Activated naive CD4-positive, alpha-beta T cell treated with Interleukin-2 at 50 U/mL for 16 hours (primary cell): Measurements from ENCODE around the gene FAM89A.

Experiments
- DNase-seq: peaks from one replicate; pipeline ENCODE4 v3.0.0-alpha.2; 2020

FAM89A gene

DNA sequence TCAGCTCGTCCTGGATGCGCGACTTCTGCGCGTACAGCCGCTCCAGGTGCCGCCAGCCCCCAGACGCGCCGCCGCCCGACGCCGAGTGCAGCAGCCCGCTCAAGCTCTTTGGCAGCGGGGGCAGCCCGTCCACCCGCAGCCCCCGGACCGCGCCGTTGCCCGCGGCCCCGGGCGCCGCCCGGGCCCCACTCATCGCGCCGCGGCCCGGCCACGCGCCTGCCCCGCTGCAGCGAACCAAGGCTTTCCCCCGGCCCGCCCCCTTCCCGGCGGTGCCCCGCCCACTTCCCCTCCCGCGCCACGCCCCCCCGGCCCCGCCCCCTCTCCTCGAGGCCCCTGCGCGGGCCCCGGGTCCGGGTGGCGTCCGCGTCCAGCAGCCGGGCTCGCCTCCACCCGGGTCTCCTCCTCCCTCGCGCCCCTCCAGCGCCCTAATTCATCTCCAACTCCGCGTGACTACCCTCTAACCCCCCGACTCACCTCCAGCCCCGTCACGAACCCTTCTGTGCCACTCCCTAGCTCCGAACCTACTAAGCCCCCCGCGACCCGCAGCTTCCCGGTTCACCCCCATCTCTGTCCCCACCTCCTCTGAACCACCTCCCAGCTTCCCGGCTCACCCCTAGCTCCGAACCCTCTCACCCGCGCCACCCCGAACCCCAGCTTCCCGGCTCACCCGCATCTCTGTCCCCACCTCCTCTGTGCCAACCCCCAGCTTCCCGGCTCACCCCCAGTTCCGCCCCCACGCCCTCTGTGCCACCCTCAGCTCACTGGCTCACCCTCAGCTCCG lies at the start of gene FAM89A:
Gene FAM89A (minus strand): TSS at position 236 of the 781 bp plus-strand sequence. CDS start 43 bp downstream, at position 193.
- DNase-seq, result peak; percentile 73

DNA sequence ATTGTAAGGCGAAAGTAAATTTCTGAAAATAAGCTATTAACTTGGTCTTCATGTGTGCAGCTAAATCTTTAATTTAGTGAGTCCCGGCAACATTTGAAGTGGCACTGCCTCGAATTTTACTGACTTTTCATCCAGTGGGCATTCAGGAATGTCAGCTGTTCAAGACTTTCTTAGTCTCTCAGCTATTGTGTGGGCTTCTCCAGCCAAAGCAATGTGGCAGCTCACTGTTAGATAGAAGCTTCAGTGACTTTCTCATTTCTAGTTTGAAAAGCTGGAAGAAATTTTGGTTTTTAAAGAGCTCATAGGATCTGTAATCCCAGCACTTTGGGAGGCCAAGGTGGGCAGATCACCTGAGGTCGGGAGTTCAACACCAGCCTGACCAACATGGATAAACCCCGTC lies 44.3 kb upstream of the FAM89A start:
- DNase-seq, result no peak

DNA sequence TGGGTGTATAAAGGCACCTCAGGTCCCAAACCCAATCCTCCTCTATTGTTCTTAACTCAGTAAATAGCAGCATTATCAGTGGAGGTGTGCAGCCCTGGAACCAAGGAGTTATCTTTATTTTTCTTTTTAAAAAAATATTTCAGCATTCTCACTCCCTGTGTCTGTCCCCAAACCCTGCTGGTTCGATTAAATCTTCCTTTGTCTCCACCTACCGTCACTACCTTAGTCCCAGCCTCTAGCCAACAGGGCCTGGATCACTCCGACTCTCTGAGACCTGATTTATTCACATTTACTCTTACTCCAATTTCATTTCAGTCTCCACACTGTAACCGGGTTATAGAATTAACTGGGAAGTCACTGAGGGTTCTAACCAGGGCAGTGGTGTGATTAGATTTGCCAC lies 39.1 kb upstream of the FAM89A start:
- DNase-seq, result no peak

DNA sequence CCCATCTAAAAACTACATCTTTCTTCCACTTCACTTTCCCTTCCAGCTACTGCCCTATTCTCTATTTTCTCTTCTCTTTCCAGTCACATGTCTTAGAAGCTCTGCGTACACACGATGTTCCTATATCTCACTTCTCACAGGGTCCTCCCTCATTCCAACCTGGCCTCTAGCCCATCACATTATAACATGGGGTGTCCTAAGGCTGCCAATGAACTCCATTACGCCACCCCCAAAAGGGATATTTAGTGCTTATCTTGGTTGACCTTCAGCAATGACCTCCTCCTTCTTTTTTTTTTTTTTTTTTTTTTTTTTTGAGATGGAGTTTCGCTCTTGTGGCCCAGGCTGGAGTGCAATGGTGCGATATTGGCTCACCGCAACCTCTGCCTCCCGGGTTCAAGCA lies 38.2 kb upstream of the FAM89A start:
- DNase-seq, result no peak

DNA sequence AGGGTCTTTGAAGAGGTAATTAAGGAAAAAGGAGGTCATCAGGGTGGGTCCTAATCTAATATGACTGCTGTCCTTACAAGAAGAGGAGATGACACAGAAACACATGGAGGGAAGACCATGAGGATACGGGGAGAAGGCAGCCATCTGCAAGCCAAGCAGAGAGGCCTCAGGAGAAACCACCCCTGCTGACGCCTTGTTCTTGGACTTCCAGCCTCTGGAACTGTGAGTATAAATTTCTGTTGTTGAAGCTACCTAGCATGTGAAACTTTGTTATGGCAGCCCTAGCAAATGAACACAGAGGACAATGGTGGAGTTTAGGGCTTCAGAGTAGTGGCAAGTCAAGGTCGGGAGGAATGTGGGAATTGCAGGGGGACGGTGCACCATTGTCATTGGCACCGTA lies 36.7 kb upstream of the FAM89A start:
- DNase-seq, result no peak

DNA sequence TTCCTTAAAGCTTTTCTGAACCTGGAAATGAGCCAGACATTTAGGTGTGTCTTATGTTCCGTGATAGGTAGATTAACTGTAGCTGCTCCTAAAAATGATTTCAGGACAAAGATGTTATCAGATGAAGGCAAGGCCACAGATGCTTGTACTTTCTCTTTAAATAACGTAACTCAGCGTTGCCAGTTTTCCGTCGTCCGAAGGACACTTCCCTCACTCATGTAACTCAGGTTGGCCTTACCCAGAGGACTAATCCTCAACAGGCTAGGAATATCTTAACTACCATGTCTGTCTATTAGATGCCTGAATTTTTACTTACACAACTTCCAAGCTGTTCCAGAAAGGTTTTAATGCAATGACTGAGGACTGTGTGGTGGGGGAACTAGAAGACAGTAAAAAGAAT lies 35.4 kb upstream of the FAM89A start:
- no peak for DNase-seq

DNA sequence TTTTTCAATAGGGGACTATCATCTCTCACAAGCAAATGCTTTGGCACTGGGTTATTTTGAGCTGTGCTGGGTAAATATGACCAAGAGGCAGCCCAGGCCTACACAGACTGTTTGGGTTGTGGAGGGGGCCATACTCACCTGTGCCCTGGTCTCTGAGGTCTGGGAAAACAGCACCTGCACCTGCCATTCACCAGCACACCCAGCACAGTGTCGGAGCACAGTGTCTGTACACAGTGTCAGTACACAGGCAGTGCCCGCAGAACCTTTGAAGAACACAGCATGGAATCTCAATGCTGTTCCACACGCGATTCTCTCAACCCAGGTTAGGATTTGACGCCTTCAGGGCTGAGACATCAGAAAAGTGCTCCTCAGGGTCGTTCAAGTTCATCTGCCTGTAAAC lies 35.0 kb upstream of the FAM89A start:
- no peak for DNase-seq

DNA sequence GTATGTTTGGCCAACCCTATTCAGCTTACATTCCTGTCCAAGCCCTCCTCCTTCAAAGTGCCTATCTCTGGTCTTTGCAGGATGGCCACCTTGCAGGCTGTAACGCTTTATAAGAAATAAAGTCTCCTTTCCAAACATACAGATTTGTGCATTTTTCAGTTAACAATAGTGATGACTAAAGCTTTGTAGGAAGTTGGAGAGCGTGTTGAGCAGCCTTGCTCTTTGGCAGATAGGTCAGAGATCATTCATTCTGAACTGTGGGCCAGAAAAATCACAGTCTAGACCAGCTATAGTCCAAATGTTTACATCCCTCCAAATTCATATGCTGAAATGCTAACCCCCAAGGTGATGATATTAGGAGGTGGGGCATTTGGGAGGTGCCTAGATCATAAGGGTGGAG lies 34.0 kb upstream of the FAM89A start:
- DNase-seq, result no peak

DNA sequence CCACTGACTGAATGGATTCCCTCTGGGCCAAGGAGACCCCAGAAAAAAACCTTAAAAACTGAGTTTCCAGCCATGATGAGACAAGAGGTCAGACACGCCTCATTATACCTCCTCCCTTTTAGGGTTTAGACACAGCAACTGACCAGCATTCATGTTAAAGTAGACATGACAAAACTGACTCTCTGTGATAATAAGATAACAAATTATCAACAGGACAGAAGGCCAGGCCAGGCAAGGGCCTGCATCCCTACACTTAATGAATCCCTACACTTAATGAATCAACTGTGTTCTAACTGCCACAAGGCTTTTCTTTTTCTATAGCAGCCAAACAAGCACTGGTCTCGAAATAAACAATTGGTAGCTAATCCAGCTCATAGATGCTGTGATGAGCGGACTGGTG lies 33.3 kb upstream of the FAM89A start:
- no peak for DNase-seq

DNA sequence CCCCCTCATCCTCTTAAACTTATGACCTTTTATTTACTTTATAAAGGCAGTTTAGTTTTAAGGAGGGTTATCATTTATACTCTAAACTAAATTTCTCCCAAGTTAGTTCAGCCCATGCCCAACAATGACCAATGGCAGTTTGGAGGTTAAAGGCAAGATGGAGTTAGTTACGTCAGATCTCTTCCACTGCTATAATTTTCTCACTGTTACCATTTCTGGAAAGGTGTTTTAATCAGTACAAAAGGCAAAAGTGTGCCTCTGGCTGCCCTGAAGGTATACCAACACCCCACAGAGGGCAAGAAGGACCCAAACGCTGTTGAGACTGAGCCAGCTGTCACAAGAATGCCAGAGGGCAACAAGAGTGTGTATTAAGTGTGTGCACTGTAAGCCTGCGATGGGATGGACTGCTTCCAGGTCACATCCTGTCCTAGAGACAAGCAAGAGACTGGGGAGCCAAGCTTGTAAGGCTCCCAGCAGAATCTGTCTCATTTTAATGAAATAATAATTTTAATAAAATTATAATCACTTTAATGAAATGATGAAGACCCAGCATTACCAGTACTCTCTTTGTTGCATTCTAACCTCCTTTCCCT lies 32.5 kb upstream of the FAM89A start:
- no peak for DNase-seq

DNA sequence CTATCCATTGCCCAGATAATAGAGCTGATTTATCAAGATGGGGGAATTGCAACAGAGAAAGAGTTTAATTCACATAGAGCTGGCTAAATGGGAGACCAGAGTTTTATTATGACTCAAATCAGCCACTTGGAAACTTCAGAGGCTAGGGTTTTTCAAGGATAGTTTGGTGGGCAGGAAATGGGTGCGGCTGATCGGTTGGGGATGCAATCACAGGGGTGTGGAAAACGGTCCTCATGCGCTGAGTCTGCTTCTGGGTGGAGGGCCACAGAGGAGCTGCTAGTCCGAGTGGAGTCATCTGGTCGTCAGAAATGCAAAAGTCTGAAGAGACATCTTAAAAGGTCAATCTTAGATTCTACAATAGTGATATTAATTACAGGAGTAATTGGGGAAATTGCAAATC lies 32.0 kb upstream of the FAM89A start:
- DNase-seq, result no peak

DNA sequence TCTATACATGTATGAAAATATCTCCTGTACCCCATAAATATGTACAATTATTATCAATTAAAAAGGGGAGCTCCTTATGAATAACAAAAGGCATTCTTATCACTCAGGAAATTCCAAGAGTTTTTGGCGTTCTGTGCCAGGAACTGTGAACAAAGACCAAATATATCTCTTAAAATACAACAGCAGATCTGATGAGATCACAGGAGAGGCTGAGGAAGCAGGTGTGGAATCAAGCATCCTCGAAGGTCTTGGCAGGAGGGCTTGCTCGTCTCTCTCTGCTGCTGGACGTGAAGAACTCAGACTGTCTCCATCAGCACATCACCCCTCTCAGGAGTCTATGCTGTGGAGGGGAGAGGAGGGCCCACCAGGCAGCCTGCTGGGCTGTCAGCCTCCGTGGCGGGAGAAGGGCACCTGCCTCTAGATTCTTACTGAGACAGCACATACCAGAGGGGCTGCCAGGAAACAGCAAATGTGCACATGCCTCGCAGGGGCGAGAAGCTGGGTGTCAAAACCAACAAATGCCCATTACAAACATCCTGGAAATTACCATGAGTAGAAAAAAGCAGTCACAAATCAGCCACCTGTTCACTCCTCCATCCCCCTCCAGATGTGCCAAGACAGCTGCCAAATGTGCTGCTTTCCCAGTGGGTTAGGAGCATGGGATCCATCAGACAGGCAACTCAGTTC lies 30.8 kb upstream of the FAM89A start:
- no peak for DNase-seq

DNA sequence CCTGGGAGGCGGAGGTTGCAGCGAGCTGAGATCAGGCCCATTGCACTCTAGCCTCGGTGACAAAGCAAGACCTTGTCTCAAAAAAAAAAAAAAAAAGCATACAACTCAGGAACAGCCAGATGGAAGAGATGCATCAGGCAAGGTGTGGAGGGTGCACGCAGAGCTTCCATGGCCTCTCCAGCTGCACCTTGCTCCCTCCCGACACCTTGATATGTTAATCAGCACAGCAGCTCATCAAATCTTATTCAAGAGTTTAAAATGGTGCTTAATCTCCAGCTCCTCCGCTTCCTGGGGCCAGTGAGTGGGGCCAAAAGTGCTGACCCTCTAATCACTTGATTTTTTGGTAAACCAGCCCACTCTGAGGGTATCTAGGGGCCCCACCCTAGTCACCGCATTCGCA lies 29.3 kb upstream of the FAM89A start:
- no peak for DNase-seq

DNA sequence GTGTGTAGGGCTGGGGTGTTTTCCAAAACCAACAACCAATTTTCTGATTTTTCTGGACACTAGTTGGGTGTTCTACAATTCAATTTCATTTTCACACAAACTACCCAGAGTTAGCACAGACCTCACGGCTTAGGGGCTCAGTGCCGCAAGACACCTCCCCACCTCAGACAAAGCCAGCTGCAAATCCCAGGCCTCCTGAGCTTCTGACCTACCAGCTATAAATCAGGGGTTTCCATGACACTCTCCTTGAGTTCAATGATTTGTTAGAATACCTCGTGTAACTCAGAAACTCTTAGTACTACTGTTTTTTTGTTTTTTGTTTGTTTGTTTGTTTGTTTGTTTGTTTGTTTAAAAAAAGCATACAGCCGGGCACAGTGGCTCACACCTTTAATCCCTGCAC lies 28.7 kb upstream of the FAM89A start:
- DNase-seq, result no peak

DNA sequence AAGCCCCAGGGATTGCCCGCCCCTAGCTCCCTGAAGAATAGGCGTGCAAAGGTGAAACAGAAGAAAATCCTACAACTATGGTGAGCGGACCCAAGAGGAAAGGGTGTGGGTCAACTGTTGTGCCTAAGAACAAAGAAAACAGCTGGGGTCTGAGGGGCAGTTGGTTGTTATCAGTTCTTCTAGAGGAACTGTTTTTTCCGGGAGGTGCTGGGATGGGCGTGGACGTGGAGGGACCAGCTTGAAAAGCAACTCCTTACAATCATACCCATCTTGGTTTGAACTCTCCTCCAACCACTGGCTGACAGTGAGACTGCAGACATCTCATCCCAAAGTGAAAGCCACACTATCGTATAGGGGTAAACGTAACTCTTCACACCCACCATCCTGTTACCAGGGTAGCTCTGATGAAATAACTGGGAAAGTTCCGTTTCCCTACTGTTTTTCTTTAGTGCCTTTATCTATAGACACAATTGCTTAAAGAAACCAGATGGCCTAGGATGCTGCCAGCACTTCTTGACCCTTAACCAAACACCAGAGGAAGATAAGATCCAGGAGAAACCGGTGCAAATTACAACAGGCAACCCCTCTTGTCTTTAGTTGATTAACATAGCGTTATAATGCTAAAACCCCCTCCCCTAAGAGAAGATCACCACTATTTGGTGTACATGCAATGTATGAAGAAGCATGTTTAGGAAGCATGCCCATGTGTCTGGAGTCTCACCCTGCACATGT lies 25.6 kb upstream of the FAM89A start:
- no peak for DNase-seq

DNA sequence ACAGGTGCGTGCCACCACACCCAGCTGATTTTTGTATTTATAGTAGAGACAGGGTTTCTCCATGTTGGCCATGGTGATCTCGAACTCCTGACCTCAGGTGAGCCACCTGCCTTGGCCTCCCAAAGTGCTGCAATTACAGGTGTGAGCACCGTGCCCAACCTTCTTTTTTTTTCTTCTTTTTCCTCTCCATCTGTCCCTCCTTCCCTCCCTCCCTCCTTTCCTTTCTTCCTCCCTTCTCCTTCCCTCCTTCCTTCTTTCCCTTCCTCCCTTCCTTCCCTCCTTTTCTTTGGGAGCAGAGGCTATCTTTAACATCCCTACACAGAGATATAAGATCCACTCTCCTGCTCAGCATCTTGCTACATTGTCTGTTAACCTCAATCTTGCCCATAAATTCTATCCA lies 24.4 kb upstream of the FAM89A start:
- no peak for DNase-seq

DNA sequence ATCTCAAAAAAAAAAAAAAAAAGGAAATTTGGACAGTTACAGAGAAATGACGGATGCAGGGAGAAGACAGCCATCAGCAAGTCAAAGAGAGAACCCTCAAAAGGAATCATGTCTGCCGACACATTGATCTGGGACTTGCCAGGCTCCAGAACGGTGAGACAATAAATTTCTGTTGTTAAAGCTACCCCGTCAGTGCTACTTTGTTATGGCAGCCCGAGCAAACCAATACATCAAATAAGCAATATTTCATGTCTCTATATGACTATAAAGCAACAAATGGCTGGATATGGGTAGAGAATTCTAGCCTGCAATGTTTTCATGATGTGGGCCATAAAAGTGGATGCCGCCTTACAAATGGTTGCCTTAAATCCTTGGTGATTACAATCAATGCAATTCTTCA lies 23.3 kb upstream of the FAM89A start:
- DNase-seq, result no peak

DNA sequence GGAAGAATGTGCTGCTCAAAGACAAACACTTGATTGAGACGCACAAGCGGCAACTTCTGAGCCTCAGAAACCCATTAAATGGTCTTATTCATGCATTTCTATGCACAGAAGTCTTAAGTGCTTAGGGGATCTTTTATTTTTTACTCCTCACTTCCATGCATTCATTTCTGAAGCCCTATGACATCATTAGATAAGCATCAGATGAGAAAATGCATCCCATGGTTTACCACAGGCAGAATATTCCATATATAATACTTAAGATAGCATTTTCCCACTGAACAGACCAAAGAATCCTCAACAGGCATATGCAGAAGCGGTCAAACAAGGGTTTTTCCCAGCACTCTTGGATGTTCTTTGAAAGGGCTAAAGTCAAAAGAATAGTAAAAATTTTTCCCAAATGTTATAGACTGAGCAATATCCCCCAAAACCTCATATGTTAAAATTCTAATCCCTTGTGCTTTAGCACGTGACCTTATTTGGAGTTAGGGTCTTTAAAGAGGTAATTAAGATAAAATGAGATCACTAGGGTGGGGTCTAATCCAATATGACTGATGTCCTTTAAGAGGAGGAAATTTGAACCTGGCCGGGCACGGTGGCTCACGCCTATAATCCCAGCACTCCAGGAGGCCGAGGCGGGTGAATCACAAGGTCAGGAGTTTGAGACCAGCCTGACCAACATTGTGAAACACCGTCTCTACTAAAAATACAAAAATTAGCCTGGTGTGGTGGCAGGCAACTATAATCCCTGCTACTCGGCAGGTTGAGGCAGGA lies 22.6 kb upstream of the FAM89A start:
- DNase-seq, result no peak

DNA sequence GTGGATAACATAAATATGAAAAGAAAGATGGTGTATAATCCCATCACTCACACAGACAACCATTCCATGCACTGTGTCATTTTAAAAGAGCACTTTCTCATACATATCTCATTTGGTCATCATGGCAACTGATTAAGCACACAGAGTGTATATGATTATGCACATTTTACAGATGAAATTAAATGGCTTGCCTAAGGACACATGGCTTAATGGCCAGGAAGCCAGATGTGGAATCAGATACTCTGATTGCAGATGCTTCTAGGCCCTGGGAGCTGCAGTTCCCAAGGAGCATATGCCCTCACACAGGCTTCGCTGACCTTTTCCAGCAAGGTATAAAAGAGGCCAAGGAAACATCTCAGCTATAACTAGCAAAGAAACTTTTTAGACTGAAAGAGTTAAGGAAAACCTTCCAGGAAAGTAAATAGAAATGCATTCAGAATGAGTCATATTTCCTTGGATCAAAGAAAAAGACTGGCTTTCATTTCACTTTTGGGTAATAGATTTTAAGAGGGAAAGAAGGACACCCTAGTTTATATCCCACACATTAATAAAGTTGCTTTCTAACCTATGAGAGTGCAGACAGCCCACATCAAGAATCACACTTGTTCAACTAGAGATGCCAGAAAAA lies 19.6 kb upstream of the FAM89A start:
- DNase-seq, result no peak

DNA sequence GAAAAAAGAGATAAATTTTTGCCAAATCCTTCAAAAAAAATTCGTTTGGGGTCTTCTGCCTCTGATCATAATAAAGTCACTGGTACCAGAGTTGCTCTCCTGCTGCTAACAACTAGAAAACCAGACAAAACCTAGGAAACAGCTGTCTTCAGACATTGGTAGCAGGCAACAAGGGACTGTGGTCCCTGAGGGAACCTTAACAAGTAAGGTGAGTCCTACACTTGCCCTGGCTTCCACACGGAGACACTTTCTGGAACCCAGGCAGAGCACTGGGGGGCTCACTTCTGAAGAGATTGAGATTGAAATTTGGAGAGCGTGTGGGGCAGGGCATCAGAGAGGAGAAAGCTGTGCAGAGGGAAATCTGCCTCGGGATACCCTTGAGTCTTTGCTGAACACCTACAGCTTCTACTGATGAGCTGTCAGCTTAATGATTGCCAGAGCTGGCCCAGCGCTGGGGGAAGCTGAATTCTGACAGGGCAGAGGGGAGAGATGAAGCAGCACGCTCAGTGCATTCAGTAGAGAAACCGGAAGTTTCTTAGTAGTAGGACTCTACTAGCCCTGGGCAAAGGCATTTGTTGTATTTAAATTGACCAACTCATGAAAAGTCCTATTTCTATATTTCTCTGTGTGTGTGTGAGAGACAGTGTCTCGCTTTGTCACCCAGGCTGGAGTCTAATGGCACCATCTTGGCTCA lies 18.5 kb upstream of the FAM89A start:
- no peak for DNase-seq

DNA sequence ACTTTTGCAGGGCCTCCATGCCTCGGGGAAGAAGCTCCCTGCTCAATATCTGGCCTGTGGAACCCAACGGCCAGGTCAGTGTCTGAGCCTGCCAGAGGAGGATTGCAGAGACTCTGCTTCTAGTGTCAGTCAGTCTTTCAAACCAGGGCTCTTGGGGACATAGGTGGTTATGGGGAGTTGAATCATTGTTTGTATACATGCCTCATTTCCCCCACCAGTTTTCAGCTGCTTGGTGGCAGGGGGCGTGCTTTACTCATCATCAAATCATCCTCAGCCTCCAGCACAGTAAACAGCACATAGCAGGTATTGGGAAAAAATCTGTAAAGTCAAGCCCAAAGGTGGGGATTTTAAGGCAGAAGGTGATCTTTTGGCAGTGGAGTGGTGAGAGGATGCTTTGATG lies 17.4 kb upstream of the FAM89A start:
- DNase-seq, result no peak

DNA sequence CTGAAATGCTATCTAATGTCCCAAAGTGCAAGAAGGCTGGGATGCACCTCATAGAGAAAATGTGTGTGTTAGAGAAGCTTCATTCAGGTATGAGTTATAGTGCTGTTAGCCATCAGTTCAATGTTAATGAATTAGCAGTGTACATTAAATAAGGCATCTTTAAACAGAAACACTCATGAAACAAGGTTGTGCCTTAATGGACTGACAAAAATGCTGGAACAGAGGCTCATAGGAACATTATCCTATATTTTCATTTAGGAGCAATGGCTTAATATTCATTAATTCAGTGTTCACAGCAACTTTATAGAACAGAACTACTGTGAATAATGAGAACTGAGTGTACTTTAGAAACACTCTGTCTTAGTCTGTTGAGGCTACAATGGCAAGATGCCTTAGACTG lies 15.2 kb upstream of the FAM89A start:
- DNase-seq, result no peak
